COR-L47 (cell line): ENCODE data around the gene SI.
"Not testable (repeated sequence)": the region's sequence is repeated elsewhere in the genome, so short reads cannot be mapped to it uniquely, and the experiment has no call there.

Experiments
- DNase-seq: peaks from one replicate; lab custom pipeline; 2025; lab: John Stamatoyannopoulos, UW

Gene SI

GRCh38 chr3:165078293-165078692, at the start of gene SI:
TSS of gene SI (minus strand) at chr3:165078496. CDS start at chr3:165076012, 2,484 bp downstream.
- DNase-seq = no peak

GRCh38 chr3:165125836-165126235, 47.5 kb upstream of the SI start:
- no peak for DNase-seq

GRCh38 chr3:165111401-165111800, 33.1 kb upstream of the SI start:
- no peak for DNase-seq

GRCh38 chr3:165103616-165104015, 25.3 kb upstream of the SI start:
- DNase-seq = no peak

- DNase-seq = no peak
These were observed 4.4 kb upstream of the SI start for GRCh38 chr3:165082650-165083049.

GRCh38 chr3:165081183-165081582, 2.9 kb upstream of the SI start:
- DNase-seq = no peak

- DNase-seq = no peak
These were observed 2.6 kb downstream of the SI start for GRCh38 chr3:165075695-165076094.

GRCh38 chr3:165070682-165071081, 7.6 kb downstream of the SI start:
- no peak for DNase-seq

GRCh38 chr3:165056510-165056909, 21.8 kb downstream of the SI start:
- no peak for DNase-seq

- no peak for DNase-seq
These were observed 38.1 kb downstream of the SI start for GRCh38 chr3:165040186-165040585.

- DNase-seq = no peak
These were observed 66.7 kb downstream of the SI start for GRCh38 chr3:165011557-165011956.

- no peak for DNase-seq
These were observed 93.3 kb downstream of the SI start for GRCh38 chr3:164984947-164985346.

- DNase-seq = no peak
These were observed 115.7 kb downstream of the SI start for GRCh38 chr3:164962610-164963009.

- no peak for DNase-seq
These were observed 125.3 kb downstream of the SI start for GRCh38 chr3:164952966-164953365.

- not testable (repeated sequence) for DNase-seq
These were observed 126.9 kb downstream of the SI start for GRCh38 chr3:164951403-164951802.

- no peak for DNase-seq
These were observed 137.6 kb downstream of the SI start for GRCh38 chr3:164940745-164941144.

GRCh38 chr3:164929642-164930041, 148.7 kb downstream of the SI start:
- DNase-seq = no peak
